GM06990 (cell line): ENCODE data around the gene SLC6A3.

ENCODE experiments used
- DNase-seq: peaks from one replicate; pipeline ENCODE4 v3.0.0-alpha.2; 2011; ENCODE audit not compliant: insufficient read length; ENCODE audit errors: extremely low read depth
- H3K27me3 ChIP-seq: replicated peaks from 2 replicates; pipeline ENCODE4 v1.6.0; 2011; ENCODE audit warnings: low read length; ENCODE audit not compliant: control insufficient read depth, insufficient read depth
- H3K36me3 ChIP-seq: 2 replicates; pipeline ENCODE4 v1.5.1; 2011; ENCODE audit warnings: low read length; ENCODE audit not compliant: control insufficient read depth, insufficient read depth
- H3K4me3 ChIP-seq: replicated peaks from 2 replicates; pipeline ENCODE4 v1.5.1; 2011; ENCODE audit warnings: low read depth, mild to moderate bottlenecking, control low read depth, low read length
- TF ChIP-seq, protein P1 (sequence below): IDR thresholded peaks from 2 replicates; pipeline ENCODE4 v1.5.1; 2011; ENCODE audit warnings: low read length, control low read depth, mild to moderate bottlenecking, inconsistent platforms; ENCODE audit not compliant: insufficient read depth, poor library complexity, severe bottlenecking

Gene SLC6A3

DNA sequence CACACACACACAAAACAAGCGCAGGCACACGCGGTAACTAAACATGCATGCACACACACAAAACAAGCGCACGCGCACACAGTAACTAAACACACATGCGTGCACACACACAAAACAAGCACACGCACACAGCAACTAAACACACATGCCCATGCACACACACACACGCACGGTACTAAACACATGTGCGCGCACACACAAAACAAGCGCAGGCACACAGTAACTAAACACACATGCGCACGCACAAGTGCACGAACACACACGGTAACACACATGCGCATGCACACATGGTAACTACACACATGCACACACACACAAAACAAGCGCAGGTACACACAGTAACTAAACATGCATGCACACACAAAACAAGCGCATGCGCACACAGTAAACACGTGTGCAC lies 19.9 kb upstream of the SLC6A3 start:
- TF ChIP-seq, protein P1, sequence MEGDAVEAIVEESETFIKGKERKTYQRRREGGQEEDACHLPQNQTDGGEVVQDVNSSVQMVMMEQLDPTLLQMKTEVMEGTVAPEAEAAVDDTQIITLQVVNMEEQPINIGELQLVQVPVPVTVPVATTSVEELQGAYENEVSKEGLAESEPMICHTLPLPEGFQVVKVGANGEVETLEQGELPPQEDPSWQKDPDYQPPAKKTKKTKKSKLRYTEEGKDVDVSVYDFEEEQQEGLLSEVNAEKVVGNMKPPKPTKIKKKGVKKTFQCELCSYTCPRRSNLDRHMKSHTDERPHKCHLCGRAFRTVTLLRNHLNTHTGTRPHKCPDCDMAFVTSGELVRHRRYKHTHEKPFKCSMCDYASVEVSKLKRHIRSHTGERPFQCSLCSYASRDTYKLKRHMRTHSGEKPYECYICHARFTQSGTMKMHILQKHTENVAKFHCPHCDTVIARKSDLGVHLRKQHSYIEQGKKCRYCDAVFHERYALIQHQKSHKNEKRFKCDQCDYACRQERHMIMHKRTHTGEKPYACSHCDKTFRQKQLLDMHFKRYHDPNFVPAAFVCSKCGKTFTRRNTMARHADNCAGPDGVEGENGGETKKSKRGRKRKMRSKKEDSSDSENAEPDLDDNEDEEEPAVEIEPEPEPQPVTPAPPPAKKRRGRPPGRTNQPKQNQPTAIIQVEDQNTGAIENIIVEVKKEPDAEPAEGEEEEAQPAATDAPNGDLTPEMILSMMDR = no peak
- DNase-seq = no peak
- Histone ChIP-seq H3K4me3 (no peak overlapping the region), H3K27me3 (no peaks in the 10 kb centered on the region), H3K36me3 (peaks cover 60% of the 10 kb centered on the region)

DNA sequence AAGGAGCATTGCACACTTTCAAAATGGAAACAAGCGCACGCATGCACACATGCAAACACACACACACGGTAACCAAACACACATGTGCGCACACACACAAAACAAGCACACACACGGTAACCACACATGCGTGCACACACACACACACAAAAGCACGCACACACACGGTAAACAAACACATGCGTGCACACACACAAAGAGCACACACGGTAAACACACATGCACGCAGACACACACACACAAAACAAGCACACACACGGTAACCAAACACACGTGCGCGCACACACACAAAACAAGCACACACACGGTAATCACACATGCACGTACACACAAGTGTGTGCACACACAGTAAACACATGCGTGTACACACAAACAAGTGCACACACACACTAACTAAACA lies 19.3 kb upstream of the SLC6A3 start:
- DNase-seq = no peak
- Histone ChIP-seq H3K36me3 (peaks cover 55% of the 10 kb centered on the region), H3K4me3 (no peak overlapping the region), H3K27me3 (no peaks in the 10 kb centered on the region)
- TF ChIP-seq, protein P1 = no peak

GRCh38 chr5:1464096-1464446 lies 18.8 kb upstream of the SLC6A3 start:
- peaks cover 55% of the 10 kb centered on the region for H3K36me3 ChIP-seq
- no peak overlapping the region for H3K4me3 ChIP-seq
- TF ChIP-seq, protein P1 = no peak
- DNase-seq = no peak
- H3K27me3 ChIP-seq = no peaks in the 10 kb centered on the region

GRCh38 chr5:1463326-1464095 lies 18.3 kb upstream of the SLC6A3 start:
- no peaks in the 10 kb centered on the region for H3K27me3 ChIP-seq
- H3K4me3 ChIP-seq = no peak overlapping the region
- TF ChIP-seq, protein P1 = no peak
- H3K36me3 ChIP-seq = peaks cover 50% of the 10 kb centered on the region
- no peak for DNase-seq

DNA sequence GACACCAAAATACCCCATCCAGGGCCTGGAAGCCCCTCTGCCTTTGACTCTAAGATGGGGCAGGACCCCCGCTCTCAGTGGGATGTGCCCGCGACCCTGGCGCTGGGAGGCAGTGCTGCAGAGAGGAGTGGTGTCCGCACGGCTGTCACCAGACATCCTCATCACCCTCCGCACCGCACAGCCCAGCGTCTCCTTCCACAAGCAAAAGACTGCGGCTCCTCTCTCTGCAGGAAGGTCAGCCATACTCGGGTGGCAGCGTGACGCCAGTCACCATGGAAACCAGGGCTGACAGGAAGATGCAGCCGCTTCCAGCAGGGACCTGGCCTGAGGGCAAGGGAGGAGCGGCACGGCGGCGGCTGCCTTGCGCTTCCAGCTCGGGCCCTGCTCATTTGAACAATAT lies 17.1 kb upstream of the SLC6A3 start:
- H3K27me3 ChIP-seq = no peaks in the 10 kb centered on the region
- peaks cover 39% of the 10 kb centered on the region for H3K36me3 ChIP-seq
- TF ChIP-seq, protein P1 = no peak
- no peak for DNase-seq
- no peak overlapping the region for H3K4me3 ChIP-seq

DNA sequence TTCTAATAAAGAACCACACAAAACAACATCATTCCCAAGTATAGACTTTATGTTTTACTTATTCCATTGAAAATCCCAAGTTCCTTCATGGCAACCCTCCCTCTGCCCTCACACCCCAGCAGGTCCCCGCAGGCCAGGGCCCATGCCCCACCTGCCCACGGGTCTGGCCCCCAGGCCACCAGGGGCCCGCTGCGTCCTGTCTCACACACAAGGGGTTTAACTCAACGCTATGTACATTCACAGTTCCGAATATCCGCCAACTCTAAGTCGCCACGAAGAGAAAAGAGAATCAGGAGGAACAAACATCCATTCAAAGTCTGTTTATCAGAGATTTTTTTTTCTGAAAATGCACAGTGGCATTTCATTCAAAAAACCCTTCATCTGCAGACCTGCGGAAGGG lies 16.2 kb upstream of the SLC6A3 start:
- Histone ChIP-seq H3K27me3 (no peaks in the 10 kb centered on the region), H3K4me3 (no peak overlapping the region), H3K36me3 (peaks cover 32% of the 10 kb centered on the region)
- TF ChIP-seq, protein P1 = no peak
- DNase-seq = no peak
